ENCODE results near the gene NAA10.

NAA10 gene

DNA sequence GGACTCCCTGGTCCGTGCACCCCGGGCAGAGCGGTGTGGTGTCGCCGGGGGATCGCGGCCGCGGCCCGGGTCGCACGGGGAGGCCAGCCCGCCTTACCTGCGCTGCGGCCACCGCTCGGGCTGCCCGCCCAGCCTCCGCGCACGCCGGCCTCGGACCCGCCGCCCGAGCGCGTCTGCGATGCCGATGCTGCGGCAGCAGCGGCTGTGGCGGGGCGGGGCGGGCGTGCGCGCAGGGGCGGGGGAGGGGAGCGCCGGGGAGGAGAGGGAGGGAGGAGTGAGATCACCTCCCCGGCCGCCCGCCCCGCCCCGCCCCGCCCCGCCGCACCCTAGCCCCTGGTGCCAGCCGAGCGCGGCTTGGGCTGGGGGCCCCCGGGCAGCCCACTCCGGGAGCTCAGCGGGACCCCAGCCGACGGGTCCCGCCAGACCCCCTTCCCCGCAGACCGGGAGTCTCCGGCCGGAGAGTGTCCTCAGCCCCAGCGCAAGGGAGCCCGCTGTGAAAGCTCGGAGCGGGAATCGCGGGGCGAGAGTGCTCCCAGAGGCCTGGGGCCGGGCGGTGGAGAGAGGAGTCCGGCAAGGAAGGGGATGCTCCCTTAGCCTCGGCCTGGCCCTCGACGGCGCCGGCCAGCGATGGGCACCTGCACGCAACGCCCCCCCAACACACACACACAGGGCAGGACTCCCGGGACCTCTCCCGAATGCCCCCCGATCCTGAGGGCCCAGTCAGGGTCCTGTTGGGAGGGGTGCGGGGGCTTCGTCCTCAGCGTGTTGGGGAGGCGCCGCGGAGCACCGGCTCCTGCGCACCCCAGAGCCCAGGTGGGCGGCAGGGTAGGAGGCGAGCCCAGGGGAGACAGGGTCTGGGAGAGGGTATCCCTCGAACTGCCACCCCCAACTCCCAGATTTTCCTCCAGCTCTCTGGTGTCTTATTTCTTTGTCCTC, 48.6 kb downstream of the NAA10 start, which contains the start of gene L1CAM:
Gene L1CAM (minus strand): TSS at position 206 of the 936 bp plus-strand sequence. CDS start 10,337 bp downstream, outside the sequence.
- TF ChIP-seq, protein P1, sequence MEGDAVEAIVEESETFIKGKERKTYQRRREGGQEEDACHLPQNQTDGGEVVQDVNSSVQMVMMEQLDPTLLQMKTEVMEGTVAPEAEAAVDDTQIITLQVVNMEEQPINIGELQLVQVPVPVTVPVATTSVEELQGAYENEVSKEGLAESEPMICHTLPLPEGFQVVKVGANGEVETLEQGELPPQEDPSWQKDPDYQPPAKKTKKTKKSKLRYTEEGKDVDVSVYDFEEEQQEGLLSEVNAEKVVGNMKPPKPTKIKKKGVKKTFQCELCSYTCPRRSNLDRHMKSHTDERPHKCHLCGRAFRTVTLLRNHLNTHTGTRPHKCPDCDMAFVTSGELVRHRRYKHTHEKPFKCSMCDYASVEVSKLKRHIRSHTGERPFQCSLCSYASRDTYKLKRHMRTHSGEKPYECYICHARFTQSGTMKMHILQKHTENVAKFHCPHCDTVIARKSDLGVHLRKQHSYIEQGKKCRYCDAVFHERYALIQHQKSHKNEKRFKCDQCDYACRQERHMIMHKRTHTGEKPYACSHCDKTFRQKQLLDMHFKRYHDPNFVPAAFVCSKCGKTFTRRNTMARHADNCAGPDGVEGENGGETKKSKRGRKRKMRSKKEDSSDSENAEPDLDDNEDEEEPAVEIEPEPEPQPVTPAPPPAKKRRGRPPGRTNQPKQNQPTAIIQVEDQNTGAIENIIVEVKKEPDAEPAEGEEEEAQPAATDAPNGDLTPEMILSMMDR (conservative IDR thresholded peaks at IDR 0.05; ENCODE audit: low read length) = no peak
- DNase-seq (ENCODE audit: low read depth) = no peak
- H3K4me3 ChIP-seq (ENCODE audit: low read length) = no peak within 1 kb of the TSS

DNA sequence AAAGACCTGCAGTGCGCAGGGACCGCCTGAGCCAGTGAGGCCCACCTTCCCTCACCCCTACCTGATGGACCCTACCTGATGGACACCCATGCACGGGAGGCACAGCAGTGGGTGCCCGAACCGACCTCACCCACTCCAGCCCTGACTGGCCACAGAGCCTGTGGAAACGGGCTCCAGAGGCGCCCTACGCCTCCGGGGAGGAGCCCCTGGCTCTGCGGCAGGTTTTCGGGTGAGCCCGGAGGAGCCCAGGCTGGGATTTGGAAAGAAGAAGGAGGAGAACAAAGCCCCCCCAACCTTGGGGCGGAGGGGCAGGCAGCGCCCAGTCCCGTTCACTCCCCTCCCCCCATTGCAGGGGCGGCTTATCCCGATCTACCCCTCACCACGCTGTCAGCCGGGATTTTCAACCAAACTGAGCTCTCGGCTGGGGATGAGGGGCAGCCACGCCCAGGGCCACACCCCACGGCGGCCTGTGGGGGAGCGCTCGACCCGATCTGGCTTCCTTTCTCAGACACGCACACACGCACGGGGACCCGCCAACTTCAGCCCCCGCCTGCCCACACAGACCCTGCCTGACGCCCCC, 49.5 kb downstream of the NAA10 start:
- DNase-seq (ENCODE audit: low read depth) = no peak
- TF ChIP-seq, protein P1 (conservative IDR thresholded peaks at IDR 0.05; ENCODE audit: low read length) = no peak
- H3K4me3 ChIP-seq (ENCODE audit: low read length) = no peak overlapping the region

DNA sequence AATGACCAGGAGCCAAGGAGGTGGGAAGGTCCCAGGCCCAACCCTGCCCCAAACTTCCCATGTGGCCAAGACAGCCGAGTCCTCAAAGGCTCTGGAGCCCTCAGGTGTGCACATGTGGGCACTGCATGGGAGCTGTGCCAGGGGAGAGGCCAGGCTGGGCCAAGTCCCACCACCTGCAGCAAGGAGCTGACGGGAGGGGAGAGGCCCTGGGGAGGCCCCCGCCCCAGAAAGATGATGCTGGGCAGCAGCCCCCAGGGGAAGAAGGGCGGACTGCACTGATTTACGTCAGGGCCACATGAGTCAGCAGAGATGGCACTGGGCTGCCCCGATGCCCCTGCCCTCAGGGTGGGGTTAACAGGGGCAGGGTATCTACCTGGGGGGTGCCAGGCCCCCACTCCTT, 50.2 kb downstream of the NAA10 start:
- no peak overlapping the region for H3K4me3 ChIP-seq (ENCODE audit: low read length)
- TF ChIP-seq, protein P1 (conservative IDR thresholded peaks at IDR 0.05; ENCODE audit: low read length) = no peak
- DNase-seq (ENCODE audit: low read depth) = no peak

DNA sequence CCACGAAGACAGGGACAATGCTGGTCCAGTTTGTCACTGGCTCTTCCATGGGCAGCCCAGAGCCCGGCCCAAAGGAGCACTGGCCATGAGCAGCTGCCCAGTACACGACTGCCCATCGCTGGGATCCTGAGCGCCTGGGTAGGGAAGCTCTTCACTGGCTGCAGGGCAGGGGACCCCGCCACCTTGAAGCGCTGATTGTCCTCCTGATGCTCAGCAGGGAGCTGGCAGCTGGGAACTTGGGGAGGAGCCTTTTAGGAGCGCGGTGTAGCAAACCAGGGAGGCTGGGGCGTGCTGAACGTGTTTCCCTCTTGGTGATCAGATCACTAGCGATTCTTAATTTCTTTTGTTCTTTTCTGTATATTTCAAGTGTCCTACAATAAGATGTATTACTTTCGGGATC, 50.7 kb downstream of the NAA10 start:
- no peak for DNase-seq (ENCODE audit: low read depth)
- TF ChIP-seq, protein P1 (conservative IDR thresholded peaks at IDR 0.05; ENCODE audit: low read length) = no peak
- H3K4me3 ChIP-seq (ENCODE audit: low read length) = no peak overlapping the region

DNA sequence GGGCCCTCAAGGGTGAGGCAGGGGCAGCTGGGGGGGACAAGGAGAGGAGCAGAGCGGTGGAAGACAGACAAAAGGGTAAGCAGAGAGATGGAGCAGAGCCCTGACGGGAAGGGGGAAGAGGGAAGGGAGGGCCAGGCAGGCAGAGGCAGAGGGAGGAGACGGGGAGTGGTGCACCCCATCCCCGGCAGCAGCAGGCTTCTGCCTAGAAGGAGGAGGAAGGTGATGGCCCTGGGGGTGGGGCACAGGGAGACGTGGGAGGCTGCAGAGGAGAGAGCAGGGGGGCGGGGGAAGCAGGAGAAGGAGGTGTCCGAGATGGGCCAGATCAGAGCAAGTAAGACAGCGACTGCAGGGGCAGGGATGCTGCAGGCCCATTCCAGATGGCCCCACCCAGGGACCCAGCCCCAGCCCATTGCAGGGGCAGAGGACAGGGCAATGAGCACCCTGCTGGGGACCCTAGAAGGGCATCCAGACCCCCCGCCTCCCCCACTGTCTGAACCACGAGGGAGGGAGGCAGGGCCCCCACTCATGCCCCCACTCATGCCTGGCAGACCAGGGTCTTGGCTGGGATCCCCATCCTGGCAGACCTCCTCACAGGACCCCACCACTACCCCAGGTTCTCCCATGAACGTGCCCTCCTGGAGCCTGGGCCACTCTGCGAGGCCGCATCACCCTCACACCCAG, 51.5 kb downstream of the NAA10 start:
- TF ChIP-seq, protein P1 (conservative IDR thresholded peaks at IDR 0.05; ENCODE audit: low read length) = no peak

DNA sequence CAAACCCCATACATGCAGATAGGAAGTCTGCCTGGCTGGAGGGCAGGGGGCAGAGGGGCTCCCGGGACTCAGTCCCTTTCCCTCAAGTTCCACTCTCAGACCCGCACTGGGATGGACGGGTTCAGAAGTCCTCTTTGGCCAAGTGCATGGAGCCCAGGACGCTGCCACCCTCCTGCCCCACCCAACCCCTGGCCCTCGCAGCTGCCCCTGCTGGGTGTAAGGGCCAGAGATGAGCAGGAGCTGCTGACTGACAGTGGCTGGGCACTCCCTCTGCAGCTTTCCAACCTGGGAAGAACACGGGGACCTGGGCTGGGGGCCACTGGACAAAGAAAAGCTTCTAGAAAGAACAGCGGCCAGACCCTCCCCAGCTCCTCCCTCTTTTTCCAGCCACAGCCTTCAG, 52.3 kb downstream of the NAA10 start:
- TF ChIP-seq, protein P1 (conservative IDR thresholded peaks at IDR 0.05; ENCODE audit: low read length) = no peak
- no peak overlapping the region for H3K4me3 ChIP-seq (ENCODE audit: low read length)
- DNase-seq (ENCODE audit: low read depth) = no peak

More for the DNA sequence above, 51.5 kb downstream of the NAA10 start:
- no peak overlapping the region for H3K4me3 ChIP-seq (ENCODE audit: low read length)
- DNase-seq (ENCODE audit: low read depth) = no peak

All from AG10803 (cell line).